Stimulated activated CD4-positive, alpha-beta T cell treated with anti-CD3 and anti-CD28 coated beads, Interleukin-12 subunit alpha, Interleukin-12 subunit beta, amount 100 ng/mL, for 48 hours (primary cell): Measurements from ENCODE around the gene PTGER3.
"Not testable (repeated sequence)": the region's sequence is repeated elsewhere in the genome, so short reads cannot be mapped to it uniquely, and the experiment has no call there.

ENCODE experiments used
- DNase-seq, 3 donors: peaks; one replicate each; pipeline ENCODE4 v3.0.0-alpha.2; 2020; ENCODE audit warnings: low read depth in 2 of 3, low spot score in 1 of 3

Gene PTGER3

DNA sequence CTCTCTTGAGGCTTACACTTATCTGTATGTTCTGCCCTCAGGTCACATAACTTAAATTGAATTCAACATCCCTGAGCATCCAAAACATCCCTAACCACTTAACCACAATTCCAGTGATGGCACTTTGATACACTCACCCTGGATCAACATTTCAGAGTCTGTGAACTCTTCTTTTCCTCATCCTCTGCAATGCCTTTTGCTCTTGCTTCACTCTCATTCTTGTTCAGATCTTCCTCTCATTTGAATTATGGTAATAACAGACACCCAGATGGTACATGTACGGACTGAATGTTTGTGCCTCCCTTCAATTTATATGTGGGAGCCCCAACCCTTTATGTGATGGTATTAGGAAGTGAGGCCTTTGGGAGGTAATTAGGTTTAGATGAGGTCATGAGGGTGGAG lies 33.4 kb downstream of the PTGER3 start:
- DNase-seq, result no peak

DNA sequence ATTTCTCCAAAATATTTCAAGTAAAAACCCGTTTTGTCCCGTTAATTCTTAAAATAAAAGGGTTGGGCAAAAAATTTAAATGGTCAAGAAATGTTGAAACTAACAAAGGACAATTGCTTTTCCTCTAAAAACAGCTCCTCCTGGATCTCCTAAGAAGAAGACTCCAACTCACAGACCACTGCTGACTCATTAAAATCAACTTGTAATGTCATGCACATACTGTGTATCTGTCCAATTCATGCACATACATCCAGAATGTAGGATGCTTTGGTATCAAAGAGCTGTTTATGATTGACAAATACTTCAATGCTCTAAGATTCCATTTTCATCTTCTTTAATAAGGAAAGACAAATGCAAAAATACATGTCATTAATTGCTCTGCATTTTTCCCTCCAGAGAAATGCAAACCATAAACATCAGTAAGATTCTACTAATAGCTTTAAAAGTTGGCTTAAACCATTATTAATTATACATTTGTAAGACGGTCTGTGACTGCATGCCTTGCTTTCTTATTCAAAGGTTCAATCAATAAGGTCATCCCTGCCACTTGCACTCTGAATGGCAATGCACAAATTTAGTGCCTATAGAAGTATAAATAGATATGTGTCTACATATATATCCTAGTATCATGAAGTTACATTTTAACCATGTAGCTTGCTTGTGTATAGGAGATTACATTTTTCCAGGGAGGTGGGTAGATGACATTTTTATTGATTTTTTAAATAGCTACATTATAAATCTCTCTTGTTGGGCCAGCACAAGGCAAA lies 44.7 kb downstream of the PTGER3 start:
- DNase-seq, result no peak

DNA sequence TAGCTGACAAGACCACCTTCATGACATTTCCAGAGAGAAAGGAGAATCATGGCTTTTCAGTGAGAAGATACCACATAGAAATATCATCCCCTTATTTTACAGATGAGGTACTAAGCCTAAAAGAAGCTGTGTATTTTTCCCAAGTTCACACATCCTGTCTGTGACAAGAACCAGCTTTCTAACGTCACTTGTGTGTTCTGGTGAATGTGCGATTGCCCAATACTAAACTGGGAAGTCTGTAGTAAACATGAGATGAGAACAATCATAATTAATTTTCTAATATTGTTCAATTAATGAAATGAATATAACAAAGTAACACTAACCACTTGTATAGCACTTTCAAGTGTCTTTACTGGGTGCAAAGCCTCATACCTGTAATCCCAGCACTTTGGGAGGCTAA lies 46.0 kb downstream of the PTGER3 start:
- DNase-seq, result no peak

DNA sequence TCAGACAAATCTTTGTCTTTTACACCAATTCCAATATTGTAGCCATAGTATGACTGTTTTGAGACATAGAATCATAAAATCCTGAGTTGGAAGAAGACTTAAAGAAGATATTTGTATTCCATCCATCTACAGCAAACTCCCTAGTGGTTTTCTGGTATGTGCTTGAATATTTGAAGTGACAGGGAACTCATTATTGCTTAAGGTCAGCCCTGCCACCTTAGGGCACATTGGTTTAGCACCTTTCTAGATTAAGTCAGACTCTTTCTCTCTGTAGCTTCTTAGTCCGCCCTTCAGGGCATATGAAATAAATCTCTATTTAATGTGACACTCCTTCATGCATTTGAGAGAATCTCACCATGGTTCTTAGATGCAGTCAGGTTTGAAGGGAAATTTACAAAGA lies 49.8 kb downstream of the PTGER3 start:
- DNase-seq, result no peak

- DNase-seq, result no peak
Observed at GRCh38 chr1:70994753-70995268, 52.8 kb downstream of the PTGER3 start.

- DNase-seq, result no peak
Observed at GRCh38 chr1:70993798-70994197, 53.8 kb downstream of the PTGER3 start.

GRCh38 chr1:70992521-70992920 lies 55.1 kb downstream of the PTGER3 start:
- DNase-seq, result no peak

DNA sequence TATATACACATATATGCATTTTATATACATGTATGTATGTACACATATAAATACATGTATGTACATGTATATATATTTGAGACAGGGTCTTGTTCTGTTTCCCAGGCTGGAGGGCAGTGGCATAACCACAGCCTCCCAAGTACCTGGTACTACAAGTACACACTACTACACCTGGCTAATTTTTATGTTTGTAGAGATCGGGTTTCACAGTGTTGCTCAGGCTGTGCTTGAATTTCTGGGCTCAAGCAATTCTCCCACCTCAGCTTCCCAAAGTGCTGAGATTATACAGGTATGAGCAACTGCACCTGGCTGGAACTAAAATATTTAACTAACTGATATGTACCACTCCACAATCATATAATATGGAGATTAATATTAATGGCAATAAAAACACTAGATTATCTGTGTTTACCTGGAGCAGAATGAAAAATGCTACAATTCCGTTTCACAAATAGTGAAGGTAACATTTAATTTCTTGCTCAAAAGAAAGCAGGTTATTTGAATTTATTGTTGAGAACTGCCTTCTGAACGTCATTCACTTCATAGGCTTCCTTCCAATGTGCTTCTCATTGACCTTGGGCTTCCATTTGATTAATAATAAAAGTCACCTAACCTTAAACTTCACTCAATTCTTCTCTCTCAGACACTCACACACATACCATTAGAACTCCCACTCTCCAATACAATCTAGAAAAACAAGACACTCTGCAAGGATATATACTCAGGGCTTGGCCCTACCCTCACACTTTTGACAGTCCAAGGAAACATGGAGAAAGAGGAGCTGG lies 57.0 kb downstream of the PTGER3 start:
- no peak for DNase-seq

GRCh38 chr1:70987497-70987896 lies 60.1 kb downstream of the PTGER3 start:
- DNase-seq, result no peak

GRCh38 chr1:70985776-70986225 lies 61.8 kb downstream of the PTGER3 start:
- not testable (repeated sequence) for DNase-seq

- DNase-seq, result not testable (repeated sequence)
Observed at GRCh38 chr1:70985278-70985677, 62.3 kb downstream of the PTGER3 start.

DNA sequence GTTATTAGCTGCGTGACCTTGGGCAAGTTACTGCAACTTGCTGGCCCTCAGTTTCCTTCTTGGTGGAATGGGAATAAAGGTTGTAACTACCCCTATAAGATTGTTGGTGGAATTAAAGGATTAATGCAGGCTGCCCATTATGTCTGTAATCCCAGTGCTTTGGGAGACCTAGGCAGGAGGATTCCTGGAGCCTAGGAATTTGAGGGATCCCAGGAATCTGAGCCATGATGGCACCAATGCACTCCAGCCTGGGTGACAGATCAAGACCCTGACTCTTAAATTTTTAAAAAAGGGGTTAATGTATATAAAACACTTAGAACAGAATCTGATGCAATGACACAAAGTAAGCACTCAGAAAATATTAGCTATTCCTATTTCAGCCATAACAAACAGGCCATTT lies 67.3 kb downstream of the PTGER3 start:
- DNase-seq, result no peak

DNA sequence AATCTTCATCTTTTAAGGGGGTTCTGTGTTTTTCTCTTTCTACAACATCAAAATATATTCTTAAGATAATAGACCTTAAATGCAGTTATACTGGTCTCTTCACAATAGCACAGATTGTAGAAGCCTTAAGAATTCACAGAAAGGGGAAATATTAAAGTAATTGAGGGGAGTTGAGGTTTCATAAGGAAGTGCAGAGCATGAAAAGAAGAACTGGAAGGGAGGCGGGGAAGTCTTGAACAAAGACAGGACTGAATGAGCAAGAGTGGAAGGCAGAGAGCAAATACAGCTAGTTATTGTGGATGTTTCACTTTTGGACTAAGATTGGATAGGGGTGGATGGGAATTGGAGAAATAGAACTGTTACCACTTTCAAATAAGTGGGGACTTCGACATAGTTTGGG lies 67.7 kb downstream of the PTGER3 start:
- no peak for DNase-seq

GRCh38 chr1:70979313-70979712 lies 68.3 kb downstream of the PTGER3 start:
- no peak for DNase-seq

DNA sequence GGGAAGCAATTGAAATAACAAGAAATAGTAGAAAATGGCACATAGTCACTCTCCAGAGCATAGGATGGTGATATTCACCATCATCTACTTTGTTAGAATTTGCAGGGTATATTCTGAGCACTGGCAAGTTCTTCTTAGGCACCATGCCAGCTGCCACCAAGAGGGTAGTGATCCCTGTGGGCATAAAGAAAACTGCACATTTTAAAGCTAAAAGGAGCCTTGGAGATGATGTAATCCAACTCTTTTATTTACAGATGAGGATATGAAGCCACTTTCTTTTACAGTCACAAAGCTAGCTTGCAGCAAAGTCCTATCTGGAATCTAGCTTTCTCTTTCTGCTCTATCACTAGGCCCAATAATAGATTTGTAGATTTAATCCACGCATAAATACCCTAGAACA lies 69.0 kb downstream of the PTGER3 start:
- DNase-seq, result no peak

- no peak for DNase-seq
Observed at GRCh38 chr1:70977575-70977974, 70.0 kb downstream of the PTGER3 start.

GRCh38 chr1:70977041-70977440 lies 70.6 kb downstream of the PTGER3 start:
- DNase-seq, result no peak

GRCh38 chr1:70973754-70974153 lies 73.9 kb downstream of the PTGER3 start:
- no peak for DNase-seq

- DNase-seq, result no peak
Observed at GRCh38 chr1:70970407-70970806, 77.2 kb downstream of the PTGER3 start.

DNA sequence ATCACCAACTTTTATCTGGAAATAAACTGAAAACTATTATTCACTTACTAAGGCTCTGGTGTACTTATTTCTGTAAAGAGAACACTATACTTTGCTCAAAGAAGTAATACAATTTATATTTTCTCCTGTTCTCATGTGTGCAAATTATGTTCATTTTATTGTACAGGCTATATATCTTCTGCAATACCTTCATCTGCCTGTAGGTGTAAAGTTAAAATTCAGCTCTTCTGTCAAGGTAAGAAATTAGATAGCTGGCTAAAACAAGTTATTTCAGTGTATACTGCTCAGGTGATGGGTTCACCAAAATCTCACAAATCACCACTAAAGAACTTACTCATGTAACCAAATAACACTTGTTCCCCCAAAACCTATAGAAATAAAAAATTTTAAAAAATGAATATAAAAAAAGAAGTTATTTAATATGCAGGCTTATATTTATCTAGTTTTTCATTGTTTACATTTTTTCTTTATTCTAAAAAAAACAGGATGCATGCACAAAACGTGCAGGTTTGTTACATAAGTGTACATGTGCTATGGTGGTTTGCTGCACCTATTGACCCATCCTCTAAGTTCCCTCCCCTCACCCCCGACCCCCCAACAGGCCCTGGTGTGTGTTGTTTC lies 81.5 kb downstream of the PTGER3 start:
- no peak for DNase-seq

DNA sequence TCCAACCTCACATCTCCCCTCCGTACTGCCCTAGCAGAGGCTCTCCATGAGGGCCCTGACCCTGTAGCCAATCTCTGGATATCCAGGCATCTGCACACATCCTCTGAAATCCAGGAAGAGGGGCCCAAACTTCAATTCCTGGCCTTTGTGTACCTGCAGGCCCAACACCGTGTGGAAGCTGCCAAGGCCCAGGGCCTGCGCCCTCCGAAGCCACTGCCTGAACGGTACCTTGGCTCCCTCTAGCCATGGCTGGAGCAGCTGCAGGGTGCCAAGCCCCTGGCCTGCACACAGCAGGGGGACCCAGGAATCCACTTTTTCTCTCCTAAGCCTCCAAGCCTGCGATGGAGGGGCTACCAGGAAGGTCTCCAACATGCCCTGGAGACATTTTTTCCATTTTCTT lies 84.2 kb downstream of the PTGER3 start:
- no peak for DNase-seq
